NCI-H69 (cell line): ENCODE measurements around the gene CCL25.

Experiments used
- DNase-seq: peaks from one replicate; lab custom pipeline; 2025; lab: John Stamatoyannopoulos, UW

The CCL25 gene

GRCh38 chr19:8109890-8110662 lies 57.5 kb downstream of the CCL25 start:
- DNase-seq: no peak

DNA sequence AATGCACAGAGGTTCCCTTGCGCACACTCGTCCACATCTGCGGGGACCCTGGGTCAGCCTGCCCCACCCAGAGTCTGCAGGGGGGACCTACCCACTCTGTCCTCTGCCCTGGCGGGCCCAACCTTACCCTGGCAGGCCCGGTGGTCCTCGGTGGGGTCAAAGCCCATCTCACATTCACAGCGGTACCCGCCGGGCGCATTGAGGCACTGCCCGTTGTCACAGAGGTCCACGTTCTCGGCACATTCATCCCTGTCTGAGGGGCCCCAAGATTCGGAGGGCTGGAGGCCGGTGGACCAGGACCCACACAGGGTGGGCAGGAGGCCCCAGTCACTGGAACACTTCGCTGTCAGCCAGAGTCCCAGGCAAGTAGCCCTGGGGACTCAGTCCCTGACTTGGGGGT lies 58.4 kb downstream of the CCL25 start:
- DNase-seq: no peak

GRCh38 chr19:8111376-8111775 lies 58.8 kb downstream of the CCL25 start:
- no peak for DNase-seq
